Transverse colon (tissue), 4 donors: ENCODE data around the gene GRM7. TPM values are rescaled to one million over a fixed set of nuclear protein-coding genes. Genes with fewer than 3 reads are reported as not detected.

Experiments used
- DNase-seq: peaks from one replicate; pipeline ENCODE4 v3.0.0-alpha.2; 2019
- H3K27ac ChIP-seq, 4 donors: fragments of 200-600 bp; sonication (generic); 2 replicates each; pipeline ENCODE4 v1.5.1; 2016 to 2018; ENCODE audit warnings: inconsistent platforms in 4 of 4
- H3K27me3 ChIP-seq: fragments of 200-600 bp; sonication (generic); 2 replicates; pipeline ENCODE4 v1.5.1; 2017; ENCODE audit warnings: inconsistent platforms
- H3K36me3 ChIP-seq, 4 donors: fragments of 200-600 bp; sonication (generic); 2 replicates each; pipeline ENCODE4 v1.5.1; 2017 to 2019; ENCODE audit warnings: inconsistent platforms in 4 of 4
- H3K4me1 ChIP-seq, 4 donors: fragments of 200-600 bp; sonication (generic); 2 replicates each; pipeline ENCODE4 v1.5.1; 2017 to 2020; ENCODE audit warnings: inconsistent platforms in 4 of 4
- H3K4me3 ChIP-seq, 4 donors: fragments of 200-600 bp; sonication (generic); 1 replicate in 1 of 4; 2 replicates in 3 of 4; pipeline versions ENCODE4 v1.5.1 to v1.6.1; 2017 to 2019; ENCODE audit warnings: inconsistent platforms in 4 of 4
- H3K9me3 ChIP-seq, 2 donors: fragments of 200-600 bp; sonication (generic); 2 replicates each; pipeline ENCODE4 v1.5.1; 2017 to 2019; ENCODE audit warnings: inconsistent platforms in 2 of 2
- EP300 ChIP-seq: sonication (generic); formaldehyde crosslinking; IDR thresholded peaks from one replicate; pipeline ENCODE4 v1.6.1; 2017; ENCODE audit warnings: antibody characterized with exemption, low read depth
- POLR2A ChIP-seq: fragments of 450-650 bp; IDR thresholded peaks from one replicate; pipeline ENCODE4 v1.6.1; 2016; ENCODE audit warnings: antibody characterized with exemption, mild to moderate bottlenecking, moderate library complexity
- POLR2AphosphoS5 ChIP-seq, 3 donors: sonication (generic); formaldehyde crosslinking; IDR thresholded peaks; one replicate each; pipeline ENCODE4 v1.6.1; 2016; ENCODE audit warnings: antibody characterized with exemption in 3 of 3
- WGBS, 2 donors: methylation state at CpG; one replicate each; pipeline ENCODE4 v1.1.5; 2018; ENCODE audit warnings: low coverage in 1 of 2; 5-methylcytosine and 5-hydroxymethylcytosine counted together
- in situ Hi-C, 4 donors: fragments of 200-750 bp; cut with MboI; loops; one replicate each; pipeline versions ENCODE4 v1.15.0 to v1.15.1; 2017; ENCODE audit warnings: low sequenced_read_pairs in 3 of 4, low pct_ligation_motif_present in 1 of 4, low pct_unique_long_range_greater_than_20kb in 1 of 4
- intact Hi-C: fragments of 100-400 bp; cut with DNase I; formaldehyde crosslinking; loops from one replicate; pipeline ENCODE4 v1.15.1; 2023; ENCODE audit warnings: low total_unique reads
- total RNA-seq, 4 donors: library from RNA; depleted of rRNA; stranded (reverse); fragments of >200 nt; gene quantifications; one replicate each; pipeline ENCODE4 v1.1.0, GENCODE V29; 2016
- TF ChIP-seq, protein P1 (sequence below), 5 experiments: fragments of 200-600 bp in 3 of 5; fragments of 450-650 bp in 2 of 5; sonication (generic) in 3 of 5; IDR thresholded peaks; 1 replicate in 2 of 5; 2 replicates in 3 of 5; pipeline ENCODE4 v1.5.1; 2016 to 2017; ENCODE audit warnings: antibody characterized with exemption in 5 of 5, inconsistent platforms in 3 of 5, mild to moderate bottlenecking in 2 of 5, moderate library complexity in 1 of 5

The GRM7 gene
- total RNA-seq, 4 donors from 2014 or later: 0.14 to 0.20 (median 0.16) TPM; not detected in 1

DNA sequence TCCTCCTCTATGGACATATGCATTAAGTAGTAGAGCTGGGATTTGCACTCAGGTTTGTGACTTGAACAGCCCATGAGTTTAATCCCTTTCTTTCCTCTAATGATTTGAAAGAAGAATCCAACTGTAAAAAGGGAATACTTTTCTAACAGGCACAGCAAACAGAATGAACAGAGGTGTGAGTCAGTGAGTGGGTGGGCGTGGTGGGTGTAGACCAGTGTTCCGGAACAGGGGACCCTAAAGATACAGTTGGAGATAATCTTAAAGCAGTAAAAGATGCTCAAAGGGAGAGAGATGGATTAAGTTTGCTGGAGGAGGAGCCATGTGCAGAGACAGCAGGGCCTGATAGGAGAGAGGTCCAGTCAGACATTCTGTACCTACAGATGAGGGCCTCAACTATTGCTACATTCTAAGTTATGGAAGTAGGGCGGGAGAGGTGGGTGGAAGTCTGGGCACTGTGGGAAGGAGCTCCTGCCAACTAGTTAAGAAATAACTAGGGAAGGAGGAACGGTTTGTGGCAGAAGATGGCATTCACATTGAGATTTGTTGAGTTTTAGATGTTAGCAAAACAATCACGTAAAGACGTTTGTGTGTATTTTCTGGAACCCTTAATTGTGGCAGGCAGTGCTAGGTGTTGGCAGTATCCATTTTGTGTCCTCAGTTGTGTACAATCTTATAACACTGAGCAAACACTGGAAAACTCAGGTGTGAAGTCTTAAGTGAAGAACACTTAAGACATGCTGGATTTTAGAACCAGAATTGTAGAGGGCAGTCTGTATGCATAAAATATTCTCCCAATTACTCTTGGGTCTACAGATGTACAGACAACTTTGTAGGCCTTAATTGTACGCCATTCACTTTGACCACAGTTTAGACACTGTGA, 511.0 kb downstream of the GRM7 start:
- H3K9me3 ChIP-seq: no peaks in the 10 kb centered on the region
- in situ Hi-C loops (no loop called here), intact Hi-C loops (no loop called here)
- no peak overlapping the region for H3K4me3 ChIP-seq
- no peaks in the 10 kb centered on the region for H3K27me3 ChIP-seq
- WGBS, 2 donors: 49 to 53% methylated on average over 7 of the region's 7 CpGs
- TF ChIP-seq, protein P1, sequence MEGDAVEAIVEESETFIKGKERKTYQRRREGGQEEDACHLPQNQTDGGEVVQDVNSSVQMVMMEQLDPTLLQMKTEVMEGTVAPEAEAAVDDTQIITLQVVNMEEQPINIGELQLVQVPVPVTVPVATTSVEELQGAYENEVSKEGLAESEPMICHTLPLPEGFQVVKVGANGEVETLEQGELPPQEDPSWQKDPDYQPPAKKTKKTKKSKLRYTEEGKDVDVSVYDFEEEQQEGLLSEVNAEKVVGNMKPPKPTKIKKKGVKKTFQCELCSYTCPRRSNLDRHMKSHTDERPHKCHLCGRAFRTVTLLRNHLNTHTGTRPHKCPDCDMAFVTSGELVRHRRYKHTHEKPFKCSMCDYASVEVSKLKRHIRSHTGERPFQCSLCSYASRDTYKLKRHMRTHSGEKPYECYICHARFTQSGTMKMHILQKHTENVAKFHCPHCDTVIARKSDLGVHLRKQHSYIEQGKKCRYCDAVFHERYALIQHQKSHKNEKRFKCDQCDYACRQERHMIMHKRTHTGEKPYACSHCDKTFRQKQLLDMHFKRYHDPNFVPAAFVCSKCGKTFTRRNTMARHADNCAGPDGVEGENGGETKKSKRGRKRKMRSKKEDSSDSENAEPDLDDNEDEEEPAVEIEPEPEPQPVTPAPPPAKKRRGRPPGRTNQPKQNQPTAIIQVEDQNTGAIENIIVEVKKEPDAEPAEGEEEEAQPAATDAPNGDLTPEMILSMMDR (IDR thresholded peaks at IDR 0.05): no peak
- no peak for TF ChIP-seq POLR2A
- TF ChIP-seq EP300: no peak
- no peak for TF ChIP-seq POLR2AphosphoS5 (IDR thresholded peaks at IDR 0.05)
- no peak overlapping the region for H3K27ac ChIP-seq
- no peaks in the 10 kb centered on the region for H3K4me1 ChIP-seq
- no peaks in the 10 kb centered on the region for H3K36me3 ChIP-seq
- no peak for DNase-seq

DNA sequence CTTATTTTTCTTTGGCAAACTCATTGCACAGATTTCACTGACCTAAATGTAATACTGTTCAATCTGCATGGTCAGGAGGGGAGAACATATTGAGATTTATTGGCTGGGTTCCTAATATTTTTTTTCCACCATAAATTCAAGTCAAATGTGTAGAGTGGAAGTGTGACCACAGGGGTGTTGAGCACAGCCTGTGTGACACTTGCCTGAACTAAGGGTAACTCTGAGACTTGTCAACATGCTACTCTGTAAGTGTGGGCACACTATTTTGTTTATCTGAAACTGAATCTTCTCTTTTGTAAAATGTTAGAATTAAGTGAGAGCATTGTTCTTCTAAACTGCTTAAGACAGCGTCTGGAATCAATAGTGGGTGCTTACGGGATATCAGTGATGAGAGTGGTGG, 516.2 kb downstream of the GRM7 start:
- in situ Hi-C loops (no loop called here), intact Hi-C loops (no loop called here)
- no peak for DNase-seq
- no peak overlapping the region for H3K27ac ChIP-seq
- H3K4me3 ChIP-seq: no peak overlapping the region
- no peaks in the 10 kb centered on the region for H3K27me3 ChIP-seq
- no peaks in the 10 kb centered on the region for H3K9me3 ChIP-seq
- no peaks in the 10 kb centered on the region for H3K36me3 ChIP-seq
- TF ChIP-seq, protein P1 (IDR thresholded peaks at IDR 0.05): no peak
- TF ChIP-seq POLR2AphosphoS5 (IDR thresholded peaks at IDR 0.05): no peak
- no peak for TF ChIP-seq POLR2A
- no peak for TF ChIP-seq EP300
- WGBS, 2 donors: 95 to 100% methylated on average over 2 of the region's 2 CpGs
- H3K4me1 ChIP-seq: peaks cover 0 to 4% (median 1%) of the 10 kb centered on the region in 4 donors

DNA sequence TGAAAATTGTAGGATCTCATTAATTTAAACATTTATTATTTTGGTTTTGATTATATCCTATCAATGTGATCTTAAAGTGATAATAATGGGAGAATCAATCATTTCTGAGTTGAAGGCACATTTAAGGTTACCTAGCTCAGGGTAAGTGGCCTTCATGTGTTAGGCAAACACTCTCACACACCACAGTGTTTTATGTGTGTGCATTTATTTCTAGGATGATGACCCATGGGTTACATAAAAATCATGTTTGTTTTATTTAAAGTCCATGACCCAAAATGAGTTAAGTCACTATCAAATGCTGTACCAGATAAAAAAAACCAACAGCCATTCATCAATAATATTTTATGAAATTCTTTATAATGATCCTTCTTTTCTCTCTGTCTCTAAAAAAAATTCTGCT, 520.8 kb downstream of the GRM7 start:
- Histone ChIP-seq H3K27me3 (no peaks in the 10 kb centered on the region), H3K9me3 (no peaks in the 10 kb centered on the region), H3K4me1 (peaks cover 0 to 23% (median 8%) of the 10 kb centered on the region in 4 donors), H3K36me3 (no peaks in the 10 kb centered on the region), H3K27ac (peak overlapping the region in 3 of 4 donors; percentile 21 to 65 (median 63)), H3K4me3 (no peak overlapping the region)
- in situ Hi-C loops: no loop called here
- TF ChIP-seq, protein P1 (IDR thresholded peaks at IDR 0.05): no peak
- TF ChIP-seq POLR2AphosphoS5 (IDR thresholded peaks at IDR 0.05): no peak
- no peak for TF ChIP-seq EP300
- TF ChIP-seq POLR2A: no peak
- intact Hi-C loops: no loop called here
- DNase-seq: no peak

DNA sequence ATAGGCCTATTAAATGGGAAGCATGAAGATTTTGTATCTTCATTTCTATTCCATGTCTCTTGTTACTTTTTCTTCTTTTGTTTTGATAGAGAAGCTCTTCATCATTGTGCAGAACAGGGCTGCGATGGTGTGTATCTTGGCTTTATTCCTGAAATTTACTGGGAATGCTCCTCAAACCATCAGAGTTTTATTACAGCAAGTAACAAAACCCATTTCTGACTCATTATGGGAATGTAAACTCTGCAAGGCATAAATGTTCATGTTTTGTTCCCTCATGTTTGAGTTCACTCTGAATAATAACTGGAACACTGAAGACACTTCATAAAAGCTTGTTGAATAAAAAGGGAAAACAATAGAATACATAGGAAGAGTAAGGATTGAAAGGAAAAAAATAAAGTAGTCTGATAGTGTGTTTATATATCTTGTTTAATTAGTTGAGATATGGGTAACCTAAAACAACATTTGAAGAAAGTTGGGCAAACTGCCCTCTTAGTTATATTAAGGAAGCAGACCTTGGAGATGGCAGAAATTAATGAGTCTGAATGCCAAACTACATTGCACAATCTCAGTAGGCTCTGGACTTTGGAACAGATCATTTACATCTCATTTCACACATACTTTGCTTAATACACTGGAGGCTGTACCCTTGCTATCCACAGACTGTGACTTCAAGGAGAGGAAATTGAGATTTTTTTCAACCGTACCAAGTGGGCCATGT, 521.5 kb downstream of the GRM7 start:
- H3K4me1 ChIP-seq: peaks cover 0 to 23% (median 8%) of the 10 kb centered on the region in 4 donors
- DNase-seq: no peak
- 20 to 31% methylated on average over 2 of the region's 2 CpGs for WGBS, 2 donors
- no peaks in the 10 kb centered on the region for H3K36me3 ChIP-seq
- intact Hi-C loops (no loop called here), in situ Hi-C loops (no loop called here)
- peak overlapping the region; percentile 21 to 65 (median 58) for H3K27ac ChIP-seq
- no peaks in the 10 kb centered on the region for H3K9me3 ChIP-seq
- no peaks in the 10 kb centered on the region for H3K27me3 ChIP-seq
- TF ChIP-seq, protein P1 (IDR thresholded peaks at IDR 0.05): no peak
- TF ChIP-seq POLR2AphosphoS5 (IDR thresholded peaks at IDR 0.05) (peak; percentile 7 to 73 (median 45)), POLR2A (no peak), EP300 (no peak)
- H3K4me3 ChIP-seq: no peak overlapping the region
